HG02981 (cell line): ENCODE data around the gene NOS1AP.

Source experiments
- ATAC-seq: cut with Tn5 transposase; IDR thresholded peaks from one replicate; pipeline ENCODE4 v1.9.1; 2021; ENCODE audit warnings: mild to moderate bottlenecking, moderate library complexity; ENCODE audit not compliant: unreplicated experiment

NOS1AP gene

GRCh38 chr1:162240577-162240976 is 171.1 kb downstream of the NOS1AP start:
- ATAC-seq = no peak

GRCh38 chr1:162242804-162243203 is 173.3 kb downstream of the NOS1AP start:
- no peak for ATAC-seq

- ATAC-seq = no peak
Observed at GRCh38 chr1:162248854-162249535, 179.5 kb downstream of the NOS1AP start.

GRCh38 chr1:162250004-162250730 is 180.7 kb downstream of the NOS1AP start:
- ATAC-seq = no peak

GRCh38 chr1:162251102-162251501 is 181.6 kb downstream of the NOS1AP start:
- ATAC-seq = no peak

GRCh38 chr1:162252214-162252613 is 182.7 kb downstream of the NOS1AP start:
- ATAC-seq = no peak

GRCh38 chr1:162253790-162254189 is 184.3 kb downstream of the NOS1AP start:
- no peak for ATAC-seq

- ATAC-seq = no peak
Observed at GRCh38 chr1:162256287-162256686, 186.8 kb downstream of the NOS1AP start.

GRCh38 chr1:162258394-162258793 is 188.9 kb downstream of the NOS1AP start:
- ATAC-seq = no peak

- ATAC-seq = no peak
Observed at GRCh38 chr1:162259894-162260455, 190.5 kb downstream of the NOS1AP start.

- no peak for ATAC-seq
Observed at GRCh38 chr1:162264108-162264507, 194.6 kb downstream of the NOS1AP start.

GRCh38 chr1:162265983-162266382 is 196.5 kb downstream of the NOS1AP start:
- ATAC-seq = no peak

- ATAC-seq = no peak
Observed at GRCh38 chr1:162270016-162270770, 200.7 kb downstream of the NOS1AP start.

- ATAC-seq = no peak
Observed at GRCh38 chr1:162271972-162272371, 202.5 kb downstream of the NOS1AP start.

GRCh38 chr1:162272419-162272818 is 202.9 kb downstream of the NOS1AP start:
- ATAC-seq = no peak

GRCh38 chr1:162275622-162276175 is 206.2 kb downstream of the NOS1AP start:
- ATAC-seq = no peak

- no peak for ATAC-seq
Observed at GRCh38 chr1:162276493-162276892, 207.0 kb downstream of the NOS1AP start.

- ATAC-seq = no peak
Observed at GRCh38 chr1:162279136-162279498, 209.6 kb downstream of the NOS1AP start.

- no peak for ATAC-seq
Observed at GRCh38 chr1:162281426-162281825, 211.9 kb downstream of the NOS1AP start.

GRCh38 chr1:162283657-162284056 is 214.2 kb downstream of the NOS1AP start:
- ATAC-seq = no peak
